GM19193 (cell line): Measurements from ENCODE around the gene FBXL17.

Experiments used
- POLR2A ChIP-seq: IDR thresholded peaks from 4 replicates; pipeline ENCODE4 v1.6.1; 2011; ENCODE audit not compliant: insufficient read depth, insufficient read length; ENCODE audit errors: extremely low read depth

FBXL17 gene

DNA sequence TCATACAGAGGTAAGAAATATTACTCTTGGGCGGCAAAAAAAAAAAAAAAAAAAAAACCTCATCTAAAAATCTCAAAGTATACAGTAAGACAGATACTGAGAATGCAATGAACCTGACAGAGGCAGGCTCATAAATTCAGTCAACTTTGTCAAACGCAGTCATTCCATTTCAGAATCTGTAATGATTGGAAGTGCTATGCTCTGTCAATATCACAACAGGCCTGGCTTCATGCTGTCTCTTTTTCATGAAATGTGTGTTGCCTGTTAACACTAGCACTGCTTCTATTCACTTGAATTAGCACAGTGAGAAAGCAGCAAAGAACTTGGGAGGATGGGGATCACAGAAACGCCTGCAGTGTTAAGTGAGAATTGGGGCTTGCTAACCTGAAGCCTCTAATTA is 510.9 kb downstream of the FBXL17 start:
- no peak for TF ChIP-seq POLR2A

GRCh38 chr5:107869438-107870115 is 512.3 kb downstream of the FBXL17 start:
- no peak for TF ChIP-seq POLR2A

- TF ChIP-seq POLR2A: no peak
Measured at GRCh38 chr5:107868650-107869409, 513.1 kb downstream of the FBXL17 start.

DNA sequence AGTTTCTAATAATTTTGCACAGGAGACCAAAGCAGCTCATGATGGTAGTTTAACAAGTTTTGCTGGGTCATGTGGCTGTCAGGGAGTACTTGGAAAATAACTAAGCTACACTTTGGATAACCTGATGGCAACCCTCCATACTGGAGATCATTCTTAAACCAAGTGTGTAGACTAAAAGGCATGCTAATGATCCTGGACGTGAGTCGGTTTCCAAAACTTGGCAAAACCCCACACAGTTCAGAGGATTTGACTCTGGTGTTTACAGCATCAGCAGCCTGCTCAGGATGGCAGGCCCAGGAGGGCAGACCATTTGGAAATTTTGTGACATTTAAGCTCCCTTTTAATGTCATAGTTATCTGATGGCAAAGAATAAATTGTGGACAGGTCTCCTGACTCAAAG is 514.6 kb downstream of the FBXL17 start:
- no peak for TF ChIP-seq POLR2A

DNA sequence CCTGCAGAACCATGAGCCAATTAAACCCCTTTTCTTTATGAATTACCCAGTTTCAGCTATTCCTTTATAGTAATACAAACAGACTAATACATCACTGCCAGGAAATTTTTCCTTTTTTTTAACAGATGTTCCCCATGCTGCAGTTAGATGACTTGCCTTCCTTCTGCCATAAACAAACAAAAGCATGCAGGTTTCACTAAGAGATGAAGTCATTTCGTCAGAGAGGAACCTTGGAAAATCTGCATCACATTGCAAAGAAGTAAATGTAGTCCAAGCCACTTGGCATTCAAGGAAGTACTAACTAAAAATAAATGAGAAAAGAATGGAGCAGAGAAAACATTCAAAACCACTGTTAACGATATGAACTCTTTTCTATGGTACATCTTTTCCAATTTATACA is 517.1 kb downstream of the FBXL17 start:
- no peak for TF ChIP-seq POLR2A

- TF ChIP-seq POLR2A: no peak
Measured at GRCh38 chr5:107863125-107863524, 518.8 kb downstream of the FBXL17 start.

- no peak for TF ChIP-seq POLR2A
Measured at GRCh38 chr5:107861565-107861964, 520.3 kb downstream of the FBXL17 start.

- TF ChIP-seq POLR2A: no peak
Measured at GRCh38 chr5:107860044-107860443, 521.9 kb downstream of the FBXL17 start.

GRCh38 chr5:107858788-107859187 is 523.1 kb downstream of the FBXL17 start:
- no peak for TF ChIP-seq POLR2A

GRCh38 chr5:107858324-107858723 is 523.6 kb downstream of the FBXL17 start:
- no peak for TF ChIP-seq POLR2A

- no peak for TF ChIP-seq POLR2A
Measured at GRCh38 chr5:107857785-107858184, 524.1 kb downstream of the FBXL17 start.

- no peak for TF ChIP-seq POLR2A
Measured at GRCh38 chr5:107855171-107855570, 526.7 kb downstream of the FBXL17 start.

DNA sequence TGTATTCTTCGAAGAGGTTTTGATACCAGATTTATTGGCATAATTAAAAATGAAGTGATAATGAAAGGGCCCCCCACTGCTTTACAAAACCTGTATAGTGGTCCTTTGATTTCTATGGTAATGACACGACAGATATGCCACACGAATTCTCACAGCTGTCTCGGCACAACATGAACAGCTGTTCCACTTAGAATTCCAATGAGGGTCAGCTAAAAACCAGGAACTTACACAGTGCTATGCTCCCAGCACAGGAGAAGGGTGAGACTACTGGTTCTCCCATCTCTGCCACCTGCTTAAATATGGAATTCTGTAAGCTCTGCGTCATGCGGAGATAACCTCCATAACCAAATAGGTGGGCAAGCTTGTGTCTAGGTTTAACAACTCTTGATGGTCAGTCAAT is 528.2 kb downstream of the FBXL17 start:
- TF ChIP-seq POLR2A: no peak

GRCh38 chr5:107853031-107853430 is 528.9 kb downstream of the FBXL17 start:
- TF ChIP-seq POLR2A: no peak

DNA sequence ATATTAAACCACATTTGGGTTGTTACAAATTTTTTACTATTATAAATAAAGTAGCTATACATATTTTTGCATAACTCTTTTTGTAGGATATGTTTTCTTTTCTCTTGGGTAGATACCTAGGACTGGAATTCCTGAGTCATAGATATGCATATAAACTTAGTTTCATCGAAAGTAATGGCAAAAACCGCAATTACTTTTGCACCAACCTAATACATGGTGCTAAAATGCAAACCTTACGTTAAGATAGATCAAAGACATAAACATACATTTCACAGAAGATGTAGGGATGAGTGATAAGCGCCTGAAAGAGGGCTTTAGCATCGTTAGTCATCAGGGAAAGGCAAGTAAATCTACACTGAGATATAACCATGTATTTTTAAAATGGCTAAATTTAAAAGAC is 532.8 kb downstream of the FBXL17 start:
- TF ChIP-seq POLR2A: no peak

DNA sequence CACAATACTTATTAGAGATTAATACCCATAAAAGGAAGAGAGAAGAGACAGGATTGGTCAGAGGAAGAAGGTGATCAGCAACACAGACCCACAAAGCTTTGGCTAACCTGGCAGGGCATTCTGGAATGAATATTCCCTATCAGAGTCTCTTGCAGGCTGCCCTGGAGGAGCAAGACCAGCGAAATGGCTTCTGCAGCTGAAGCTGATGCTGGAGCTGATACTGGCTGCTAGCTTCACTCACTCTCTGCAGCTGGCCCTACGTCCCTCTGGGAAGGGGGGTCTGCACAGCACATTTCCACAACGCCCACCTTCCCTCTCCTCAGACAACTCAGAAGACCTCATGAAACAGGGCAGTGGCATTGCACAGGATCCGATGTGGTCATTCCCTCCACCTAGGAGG is 541.3 kb downstream of the FBXL17 start:
- no peak for TF ChIP-seq POLR2A
